ENCODE results near the gene SH3BGRL3. TPM values are rescaled to one million over a fixed set of nuclear protein-coding genes. Genes with fewer than 3 reads are reported as not detected.
"Not testable (repeated sequence)": the region's sequence is repeated elsewhere in the genome, so short reads cannot be mapped to it uniquely, and the experiment has no call there.

SH3BGRL3 gene
- polyA plus RNA-seq (ENCODE audit: insufficient read length in 4 of 4) = 100 to 1,000 TPM in 3 of 4 donors, 10 to 100 TPM in 1; 98.1 to 119 (median 104) TPM

- DNase-seq (ENCODE audit: low read depth in 4 of 4, low spot score in 3 of 4) = peak; percentile 49 to 64 (median 56)
Observed at GRCh38 chr1:26279456-26280332, at the start of gene SH3BGRL3. SH3BGRL3 (plus strand) TSS chr1:26280086; CDS start chr1:26280156, 70 bp downstream.

GRCh38 chr1:26230682-26231081 is 49.2 kb upstream of the SH3BGRL3 start:
- DNase-seq (ENCODE audit: low read depth in 4 of 4, low spot score in 3 of 4) = not testable (repeated sequence)

GRCh38 chr1:26233903-26234643 is 45.8 kb upstream of the SH3BGRL3 start, which contains the start of gene CEP85:
CEP85 (plus strand) TSS chr1:26234200; CDS start chr1:26239784, 5,584 bp downstream.
- DNase-seq (ENCODE audit: low read depth in 4 of 4, low spot score in 3 of 4) = peak; percentile 90 to 95 (median 92)

GRCh38 chr1:26234644-26235370 is 45.1 kb upstream of the SH3BGRL3 start:
- no peak for DNase-seq (ENCODE audit: low read depth in 4 of 4, low spot score in 3 of 4)

GRCh38 chr1:26237230-26237966 is 42.5 kb upstream of the SH3BGRL3 start:
- DNase-seq (ENCODE audit: low read depth in 4 of 4, low spot score in 3 of 4) = no peak

- DNase-seq (ENCODE audit: low read depth in 4 of 4, low spot score in 3 of 4) = no peak
Observed at GRCh38 chr1:26239936-26240335, 40.0 kb upstream of the SH3BGRL3 start.

GRCh38 chr1:26252718-26253117 is 27.2 kb upstream of the SH3BGRL3 start:
- no peak for DNase-seq (ENCODE audit: low read depth in 4 of 4, low spot score in 3 of 4)

- DNase-seq (ENCODE audit: low read depth in 4 of 4, low spot score in 3 of 4) = no peak
Observed at GRCh38 chr1:26254404-26254803, 25.5 kb upstream of the SH3BGRL3 start.

- no peak for DNase-seq (ENCODE audit: low read depth in 4 of 4, low spot score in 3 of 4)
Observed at GRCh38 chr1:26257222-26257621, 22.7 kb upstream of the SH3BGRL3 start.

GRCh38 chr1:26259005-26259404 is 20.9 kb upstream of the SH3BGRL3 start:
- DNase-seq (ENCODE audit: low read depth in 4 of 4, low spot score in 3 of 4) = no peak

- DNase-seq (ENCODE audit: low read depth in 4 of 4, low spot score in 3 of 4) = no peak
Observed at GRCh38 chr1:26259578-26259977, 20.3 kb upstream of the SH3BGRL3 start.

- DNase-seq (ENCODE audit: low read depth in 4 of 4, low spot score in 3 of 4) = no peak
Observed at GRCh38 chr1:26263212-26263611, 16.7 kb upstream of the SH3BGRL3 start.

GRCh38 chr1:26265405-26265804 is 14.5 kb upstream of the SH3BGRL3 start:
- DNase-seq (ENCODE audit: low read depth in 4 of 4, low spot score in 3 of 4) = no peak

- DNase-seq (ENCODE audit: low read depth in 4 of 4, low spot score in 3 of 4) = no peak
Observed at GRCh38 chr1:26268290-26269197, 11.3 kb upstream of the SH3BGRL3 start.

- DNase-seq (ENCODE audit: low read depth in 4 of 4, low spot score in 3 of 4) = no peak
Observed at GRCh38 chr1:26269198-26269550, 10.7 kb upstream of the SH3BGRL3 start.

- no peak for DNase-seq (ENCODE audit: low read depth in 4 of 4, low spot score in 3 of 4)
Observed at GRCh38 chr1:26274801-26275425, 5.0 kb upstream of the SH3BGRL3 start.

GRCh38 chr1:26275580-26276431 is 4.1 kb upstream of the SH3BGRL3 start:
- DNase-seq (ENCODE audit: low read depth in 4 of 4, low spot score in 3 of 4) = peak in 3 of 4 donors; percentile 47 to 59 (median 48)

GRCh38 chr1:26276432-26276838 is 3.5 kb upstream of the SH3BGRL3 start:
- no peak for DNase-seq (ENCODE audit: low read depth in 4 of 4, low spot score in 3 of 4)

Measured in left renal pelvis (tissue), 4 donors.